Upper lobe of left lung (tissue), 4 donors: ENCODE data around the gene NXF1.

Experiments used
- POLR2A ChIP-seq, 4 donors: fragments of 450-650 bp; IDR thresholded peaks; one replicate each; pipeline ENCODE4 v1.5.1; 2016 to 2017; ENCODE audit warnings: antibody characterized with exemption in 4 of 4, mild to moderate bottlenecking in 2 of 4
- POLR2AphosphoS5 ChIP-seq, 2 donors: sonication (generic); formaldehyde crosslinking; IDR thresholded peaks; one replicate each; pipeline ENCODE4 v1.5.1; 2017; ENCODE audit warnings: antibody characterized with exemption in 2 of 2

GRCh38 chr11:62801071-62801470, 4.2 kb downstream of the NXF1 start:
- TF ChIP-seq POLR2AphosphoS5 (IDR thresholded peaks at IDR 0.05) (no peak), POLR2A (IDR thresholded peaks at IDR 0.05) (no peak)
